Measurements from ENCODE around the gene ZBED6. TPM values are rescaled to one million over a fixed set of nuclear protein-coding genes. Genes with fewer than 3 reads are reported as not detected.

ZBED6 gene
- total RNA-seq, 1 donor from 2014 or later, result 11.0 TPM

DNA sequence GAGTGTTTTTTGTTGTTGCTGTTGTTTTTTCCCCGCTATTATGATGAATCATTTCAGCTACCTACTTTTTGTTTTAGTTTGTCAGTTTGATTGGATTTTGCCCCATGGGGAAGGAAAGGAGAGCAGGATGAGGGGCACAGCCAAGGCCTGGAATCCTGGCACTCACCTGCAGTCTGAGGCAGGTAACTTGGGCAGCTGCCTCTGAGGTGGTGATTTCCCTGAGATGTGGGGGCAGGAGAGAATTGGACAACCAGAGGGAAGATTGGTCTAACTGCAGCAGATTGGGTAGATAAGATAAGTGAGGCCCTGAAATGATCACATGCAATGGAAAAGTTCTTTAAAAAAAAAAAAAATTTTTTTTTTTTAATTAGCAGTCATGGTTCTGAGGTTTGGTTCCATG, 31.9 kb upstream of the ZBED6 start:
- H3K27me3 ChIP-seq (ENCODE audit: control insufficient read depth in 3 of 3, insufficient read depth in 3 of 3, low read length in 3 of 3), result no peaks in the 10 kb centered on the region
- no peaks in the 10 kb centered on the region for H3K9me3 ChIP-seq (ENCODE audit: control insufficient read depth in 3 of 3, low read length in 3 of 3)
- no peaks in the 10 kb centered on the region for H3K36me3 ChIP-seq (ENCODE audit: control insufficient read depth in 3 of 3, insufficient read depth in 3 of 3, low read length in 3 of 3)
- peaks cover 0 to 3% (median 0%) of the 10 kb centered on the region in 3 donors for H3K4me1 ChIP-seq (ENCODE audit: control insufficient read depth in 3 of 3, insufficient read depth in 3 of 3, low read length in 3 of 3)
- H3K4me3 ChIP-seq (ENCODE audit: low read length in 3 of 3), result no peak overlapping the region
- no peak overlapping the region for H3K27ac ChIP-seq (ENCODE audit: low read depth, low read length)
- H3K9ac ChIP-seq (ENCODE audit: low read depth in 1 of 3, low read length in 3 of 3), result no peak overlapping the region

GRCh38 chr1:203764105-203765028, 31.1 kb upstream of the ZBED6 start:
- Histone ChIP-seq H3K9me3 (ENCODE audit: control insufficient read depth in 3 of 3, low read length in 3 of 3) (no peaks in the 10 kb centered on the region), H3K36me3 (ENCODE audit: control insufficient read depth in 3 of 3, insufficient read depth in 3 of 3, low read length in 3 of 3) (no peaks in the 10 kb centered on the region), H3K4me3 (ENCODE audit: low read length in 3 of 3) (no peak overlapping the region), H3K27ac (ENCODE audit: low read depth, low read length) (no peak overlapping the region), H3K9ac (ENCODE audit: low read depth in 1 of 3, low read length in 3 of 3) (no peak overlapping the region), H3K27me3 (ENCODE audit: control insufficient read depth in 3 of 3, insufficient read depth in 3 of 3, low read length in 3 of 3) (no peaks in the 10 kb centered on the region), H3K4me1 (ENCODE audit: control insufficient read depth in 3 of 3, insufficient read depth in 3 of 3, low read length in 3 of 3) (peaks cover 2 to 6% (median 3%) of the 10 kb centered on the region in 3 donors)

GRCh38 chr1:203765029-203765837, 30.2 kb upstream of the ZBED6 start, which contains the start of gene LAX1:
LAX1 (plus strand) TSS chr1:203765183; CDS start chr1:203765566, 383 bp downstream.
- Histone ChIP-seq H3K36me3 (ENCODE audit: control insufficient read depth in 3 of 3, insufficient read depth in 3 of 3, low read length in 3 of 3) (no peaks in the 10 kb centered on the region), H3K4me3 (ENCODE audit: low read length in 3 of 3) (no peak within 1 kb of the TSS), H3K27me3 (ENCODE audit: control insufficient read depth in 3 of 3, insufficient read depth in 3 of 3, low read length in 3 of 3) (no peaks in the 10 kb centered on the region), H3K9ac (ENCODE audit: low read depth in 1 of 3, low read length in 3 of 3) (no peak within 1 kb of the TSS), H3K9me3 (ENCODE audit: control insufficient read depth in 3 of 3, low read length in 3 of 3) (no peaks in the 10 kb centered on the region), H3K27ac (ENCODE audit: low read depth, low read length) (no peak within 1 kb of the TSS), H3K4me1 (ENCODE audit: control insufficient read depth in 3 of 3, insufficient read depth in 3 of 3, low read length in 3 of 3) (peaks cover 5 to 11% (median 7%) of the 10 kb centered on the region in 3 donors)

- no peaks in the 10 kb centered on the region for H3K36me3 ChIP-seq (ENCODE audit: control insufficient read depth in 3 of 3, insufficient read depth in 3 of 3, low read length in 3 of 3)
- H3K27me3 ChIP-seq (ENCODE audit: control insufficient read depth in 3 of 3, insufficient read depth in 3 of 3, low read length in 3 of 3), result no peaks in the 10 kb centered on the region
- H3K4me3 ChIP-seq (ENCODE audit: low read length in 3 of 3), result no peak overlapping the region
- peaks cover 13 to 26% (median 13%) of the 10 kb centered on the region in 3 donors for H3K4me1 ChIP-seq (ENCODE audit: control insufficient read depth in 3 of 3, insufficient read depth in 3 of 3, low read length in 3 of 3)
- no peak overlapping the region for H3K9ac ChIP-seq (ENCODE audit: low read depth in 1 of 3, low read length in 3 of 3)
- no peaks in the 10 kb centered on the region for H3K9me3 ChIP-seq (ENCODE audit: control insufficient read depth in 3 of 3, low read length in 3 of 3)
- H3K27ac ChIP-seq (ENCODE audit: low read depth, low read length), result no peak overlapping the region
These were observed 27.2 kb upstream of the ZBED6 start for GRCh38 chr1:203768256-203768655.

DNA sequence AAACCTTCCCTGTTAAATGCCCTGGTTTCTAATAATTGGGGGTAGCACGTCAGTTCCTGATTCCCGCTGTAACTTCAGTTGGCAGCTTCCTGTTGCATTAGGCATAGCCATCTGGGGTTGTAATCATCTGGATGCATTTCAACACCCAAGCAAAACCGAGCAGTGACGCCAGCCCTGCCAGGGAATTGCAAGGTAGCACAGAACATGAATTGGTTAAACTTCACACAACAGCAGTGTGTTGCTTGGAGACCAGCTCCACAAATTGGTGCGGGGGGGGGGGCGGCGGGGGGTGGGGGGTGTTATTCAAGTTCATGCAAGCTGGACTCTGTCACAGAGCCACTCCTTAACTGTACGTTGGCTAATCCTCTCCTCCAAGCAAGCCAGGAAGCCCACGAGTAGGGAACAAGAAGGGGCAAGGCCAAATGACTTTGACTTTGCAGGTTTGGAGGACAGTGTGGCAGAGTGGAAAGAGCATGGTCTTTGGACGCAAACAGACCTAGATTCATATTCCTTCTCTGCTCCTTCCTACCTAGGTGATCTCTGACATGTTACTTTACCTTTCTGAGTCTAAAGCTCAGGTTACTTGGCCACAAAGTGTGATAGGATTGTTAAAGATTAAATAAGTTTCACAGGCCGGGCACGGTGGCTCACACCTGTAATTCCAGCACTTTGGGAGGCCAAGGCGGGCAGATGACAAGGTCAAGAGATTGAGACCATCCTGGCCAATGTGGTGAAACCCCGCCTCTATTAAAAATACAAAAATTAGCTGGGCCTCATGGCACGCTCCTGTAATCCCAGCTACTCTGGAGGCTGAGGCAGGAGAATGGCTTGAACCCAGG, 25.7 kb upstream of the ZBED6 start:
- Histone ChIP-seq H3K9me3 (ENCODE audit: control insufficient read depth in 3 of 3, low read length in 3 of 3) (no peaks in the 10 kb centered on the region), H3K27me3 (ENCODE audit: control insufficient read depth in 3 of 3, insufficient read depth in 3 of 3, low read length in 3 of 3) (no peaks in the 10 kb centered on the region), H3K4me3 (ENCODE audit: low read length in 3 of 3) (peak overlapping the region in 2 of 3 donors; percentile 31 to 64), H3K4me1 (ENCODE audit: control insufficient read depth in 3 of 3, insufficient read depth in 3 of 3, low read length in 3 of 3) (peaks cover 13 to 31% (median 18%) of the 10 kb centered on the region in 3 donors), H3K27ac (ENCODE audit: low read depth, low read length) (peak overlapping the region; percentile 61), H3K9ac (ENCODE audit: low read depth in 1 of 3, low read length in 3 of 3) (peak overlapping the region in 2 of 3 donors; percentile 28 to 66), H3K36me3 (ENCODE audit: control insufficient read depth in 3 of 3, insufficient read depth in 3 of 3, low read length in 3 of 3) (no peaks in the 10 kb centered on the region)

GRCh38 chr1:203771901-203772301, 23.5 kb upstream of the ZBED6 start:
- no peaks in the 10 kb centered on the region for H3K9me3 ChIP-seq (ENCODE audit: control insufficient read depth in 3 of 3, low read length in 3 of 3)
- H3K36me3 ChIP-seq (ENCODE audit: control insufficient read depth in 3 of 3, insufficient read depth in 3 of 3, low read length in 3 of 3), result no peaks in the 10 kb centered on the region
- H3K27me3 ChIP-seq (ENCODE audit: control insufficient read depth in 3 of 3, insufficient read depth in 3 of 3, low read length in 3 of 3), result no peaks in the 10 kb centered on the region
- H3K27ac ChIP-seq (ENCODE audit: low read depth, low read length), result peak overlapping the region; percentile 67
- H3K4me1 ChIP-seq (ENCODE audit: control insufficient read depth in 3 of 3, insufficient read depth in 3 of 3, low read length in 3 of 3), result peaks cover 13 to 31% (median 18%) of the 10 kb centered on the region in 3 donors
- peak overlapping the region; percentile 20 to 65 (median 39) for H3K9ac ChIP-seq (ENCODE audit: low read depth in 1 of 3, low read length in 3 of 3)
- peak overlapping the region in 2 of 3 donors; percentile 27 to 48 for H3K4me3 ChIP-seq (ENCODE audit: low read length in 3 of 3)

- Histone ChIP-seq H3K27me3 (ENCODE audit: control insufficient read depth in 3 of 3, insufficient read depth in 3 of 3, low read length in 3 of 3) (no peaks in the 10 kb centered on the region), H3K27ac (ENCODE audit: low read depth, low read length) (no peak overlapping the region), H3K4me1 (ENCODE audit: control insufficient read depth in 3 of 3, insufficient read depth in 3 of 3, low read length in 3 of 3) (peaks cover 13 to 31% (median 18%) of the 10 kb centered on the region in 3 donors), H3K4me3 (ENCODE audit: low read length in 3 of 3) (no peak overlapping the region), H3K36me3 (ENCODE audit: control insufficient read depth in 3 of 3, insufficient read depth in 3 of 3, low read length in 3 of 3) (no peaks in the 10 kb centered on the region), H3K9ac (ENCODE audit: low read depth in 1 of 3, low read length in 3 of 3) (no peak overlapping the region), H3K9me3 (ENCODE audit: control insufficient read depth in 3 of 3, low read length in 3 of 3) (no peaks in the 10 kb centered on the region)
These were observed 22.6 kb upstream of the ZBED6 start for GRCh38 chr1:203772836-203773235.

DNA sequence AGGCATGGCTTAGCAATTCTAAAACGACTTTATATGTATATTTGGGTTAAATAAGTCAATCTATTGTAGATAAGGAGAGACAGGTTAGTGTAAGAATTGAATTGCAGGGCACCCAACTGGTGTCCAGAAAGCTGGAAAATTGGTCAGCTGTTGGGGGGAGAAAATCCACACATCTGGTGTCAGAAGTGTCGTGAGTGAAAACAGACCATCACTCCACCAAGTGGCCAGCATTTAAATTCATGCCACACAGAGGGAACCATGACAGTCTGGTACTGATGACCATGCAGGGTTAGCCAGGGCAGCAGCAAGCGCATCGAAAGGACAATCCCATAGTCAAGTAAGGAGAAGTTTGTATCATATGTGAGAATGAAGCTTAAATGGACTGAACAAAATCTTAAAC, 18.8 kb upstream of the ZBED6 start:
- no peak overlapping the region for H3K27ac ChIP-seq (ENCODE audit: low read depth, low read length)
- peaks cover 3 to 14% (median 8%) of the 10 kb centered on the region in 3 donors for H3K4me1 ChIP-seq (ENCODE audit: control insufficient read depth in 3 of 3, insufficient read depth in 3 of 3, low read length in 3 of 3)
- no peak overlapping the region for H3K9ac ChIP-seq (ENCODE audit: low read depth in 1 of 3, low read length in 3 of 3)
- no peak overlapping the region for H3K4me3 ChIP-seq (ENCODE audit: low read length in 3 of 3)
- no peaks in the 10 kb centered on the region for H3K9me3 ChIP-seq (ENCODE audit: control insufficient read depth in 3 of 3, low read length in 3 of 3)
- no peaks in the 10 kb centered on the region for H3K36me3 ChIP-seq (ENCODE audit: control insufficient read depth in 3 of 3, insufficient read depth in 3 of 3, low read length in 3 of 3)
- H3K27me3 ChIP-seq (ENCODE audit: control insufficient read depth in 3 of 3, insufficient read depth in 3 of 3, low read length in 3 of 3), result no peaks in the 10 kb centered on the region

DNA sequence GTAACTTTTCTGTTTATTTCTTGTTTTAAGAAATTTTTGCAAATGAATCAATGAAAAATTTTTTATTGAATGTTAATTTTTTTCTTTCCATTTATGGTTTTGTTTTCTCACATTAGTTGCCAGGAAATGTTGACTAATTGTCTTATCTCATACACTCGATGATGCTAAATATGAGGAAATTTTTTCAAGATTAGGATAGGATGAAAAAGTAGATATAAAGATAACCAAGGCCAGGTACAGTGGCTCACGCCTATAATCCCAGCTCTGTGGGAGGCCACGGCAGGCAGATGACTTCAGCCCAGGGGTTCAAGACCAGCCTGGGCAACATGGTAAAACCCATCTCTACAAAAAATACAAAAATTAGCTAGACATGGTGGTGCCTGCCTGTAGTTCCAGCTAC, 17.8 kb upstream of the ZBED6 start:
- no peaks in the 10 kb centered on the region for H3K27me3 ChIP-seq (ENCODE audit: control insufficient read depth in 3 of 3, insufficient read depth in 3 of 3, low read length in 3 of 3)
- H3K9me3 ChIP-seq (ENCODE audit: control insufficient read depth in 3 of 3, low read length in 3 of 3), result no peaks in the 10 kb centered on the region
- H3K9ac ChIP-seq (ENCODE audit: low read depth in 1 of 3, low read length in 3 of 3), result no peak overlapping the region
- H3K27ac ChIP-seq (ENCODE audit: low read depth, low read length), result no peak overlapping the region
- H3K4me3 ChIP-seq (ENCODE audit: low read length in 3 of 3), result no peak overlapping the region
- peaks cover 0 to 9% (median 5%) of the 10 kb centered on the region in 3 donors for H3K4me1 ChIP-seq (ENCODE audit: control insufficient read depth in 3 of 3, insufficient read depth in 3 of 3, low read length in 3 of 3)
- no peaks in the 10 kb centered on the region for H3K36me3 ChIP-seq (ENCODE audit: control insufficient read depth in 3 of 3, insufficient read depth in 3 of 3, low read length in 3 of 3)
